ENCODE data around the gene PITX1.

PITX1 gene

GRCh38 chr5:135062216-135063055, 28.4 kb upstream of the PITX1 start:
- no peaks in the 10 kb centered on the region for H3K4me1 ChIP-seq (ENCODE audit: insufficient read depth, low read length, severe bottlenecking)
- H3K27me3 ChIP-seq (ENCODE audit: insufficient read depth, low read length): no peaks in the 10 kb centered on the region
- no peak overlapping the region for H3K9ac ChIP-seq (ENCODE audit: low read length)
- H3K27ac ChIP-seq (ENCODE audit: low read depth, low read length, poor library complexity, severe bottlenecking): no peak overlapping the region
- H3F3A ChIP-seq (ENCODE audit: insufficient read depth, low read length): no peaks in the 10 kb centered on the region
- no peaks in the 10 kb centered on the region for H3K79me2 ChIP-seq (ENCODE audit: insufficient read depth, low read length)
- no peaks in the 10 kb centered on the region for H4K20me1 ChIP-seq (ENCODE audit: insufficient read depth, low read length)
- H3K9me2 ChIP-seq (ENCODE audit: low read depth, low read length): no peaks in the 10 kb centered on the region
- H3K4me2 ChIP-seq (ENCODE audit: low read length): no peak overlapping the region
- no peak overlapping the region for H2AFZ ChIP-seq (ENCODE audit: low read length)
- no peaks in the 10 kb centered on the region for H3K9me3 ChIP-seq (ENCODE audit: low read length)
- no peak for TF ChIP-seq EZH2 (IDR thresholded peaks at IDR 0.05; ENCODE audit: borderline replicate concordance, low read length)
- TF ChIP-seq CTCF (IDR thresholded peaks at IDR 0.05; ENCODE audit: low read length): no peak
- no peaks in the 10 kb centered on the region for H3K36me3 ChIP-seq (ENCODE audit: insufficient read depth, low read length)
- no peak overlapping the region for H3K4me3 ChIP-seq (ENCODE audit: low read depth, low read length, poor library complexity, severe bottlenecking)

GRCh38 chr5:135061001-135061400, 27.0 kb upstream of the PITX1 start:
- H4K20me1 ChIP-seq (ENCODE audit: insufficient read depth, low read length): no peaks in the 10 kb centered on the region
- no peaks in the 10 kb centered on the region for H3K9me2 ChIP-seq (ENCODE audit: low read depth, low read length)
- no peak overlapping the region for H3K27ac ChIP-seq (ENCODE audit: low read depth, low read length, poor library complexity, severe bottlenecking)
- no peaks in the 10 kb centered on the region for H3K79me2 ChIP-seq (ENCODE audit: insufficient read depth, low read length)
- H3K4me1 ChIP-seq (ENCODE audit: insufficient read depth, low read length, severe bottlenecking): peaks cover 2% of the 10 kb centered on the region
- no peaks in the 10 kb centered on the region for H3K36me3 ChIP-seq (ENCODE audit: insufficient read depth, low read length)
- no peaks in the 10 kb centered on the region for H3F3A ChIP-seq (ENCODE audit: insufficient read depth, low read length)
- no peak overlapping the region for H2AFZ ChIP-seq (ENCODE audit: low read length)
- H3K27me3 ChIP-seq (ENCODE audit: insufficient read depth, low read length): no peaks in the 10 kb centered on the region
- H3K9me3 ChIP-seq (ENCODE audit: low read length): no peaks in the 10 kb centered on the region
- TF ChIP-seq EZH2 (IDR thresholded peaks at IDR 0.05; ENCODE audit: borderline replicate concordance, low read length) (no peak), CTCF (IDR thresholded peaks at IDR 0.05; ENCODE audit: low read length) (no peak)
- H3K9ac ChIP-seq (ENCODE audit: low read length): no peak overlapping the region
- H3K4me3 ChIP-seq (ENCODE audit: low read depth, low read length, poor library complexity, severe bottlenecking): no peak overlapping the region
- H3K4me2 ChIP-seq (ENCODE audit: low read length): no peak overlapping the region

GRCh38 chr5:135060021-135060420, 26.0 kb upstream of the PITX1 start:
- Histone ChIP-seq H3K4me2 (ENCODE audit: low read length) (no peak overlapping the region), H3K4me3 (ENCODE audit: low read depth, low read length, poor library complexity, severe bottlenecking) (no peak overlapping the region), H3K9me2 (ENCODE audit: low read depth, low read length) (no peaks in the 10 kb centered on the region), H2AFZ (ENCODE audit: low read length) (no peak overlapping the region), H3K27me3 (ENCODE audit: insufficient read depth, low read length) (no peaks in the 10 kb centered on the region), H3F3A (ENCODE audit: insufficient read depth, low read length) (no peaks in the 10 kb centered on the region), H3K36me3 (ENCODE audit: insufficient read depth, low read length) (no peaks in the 10 kb centered on the region), H3K9ac (ENCODE audit: low read length) (no peak overlapping the region), H3K9me3 (ENCODE audit: low read length) (no peaks in the 10 kb centered on the region), H4K20me1 (ENCODE audit: insufficient read depth, low read length) (no peaks in the 10 kb centered on the region), H3K27ac (ENCODE audit: low read depth, low read length, poor library complexity, severe bottlenecking) (no peak overlapping the region), H3K79me2 (ENCODE audit: insufficient read depth, low read length) (no peaks in the 10 kb centered on the region), H3K4me1 (ENCODE audit: insufficient read depth, low read length, severe bottlenecking) (peaks cover 11% of the 10 kb centered on the region)
- TF ChIP-seq CTCF (IDR thresholded peaks at IDR 0.05; ENCODE audit: low read length) (no peak), EZH2 (IDR thresholded peaks at IDR 0.05; ENCODE audit: borderline replicate concordance, low read length) (no peak)
